HepG2 (cell line): Measurements from ENCODE around the gene ADARB2. TPM values are rescaled to one million over a fixed set of nuclear protein-coding genes. Genes with fewer than 3 reads are reported as not detected.

ENCODE experiments used
- ATAC-seq: fragments of 200-7000 bp; cut with Tn5 transposase; 3 replicates; pipeline ENCODE4 v1.9.1; 2020; ENCODE audit warnings: mild to moderate bottlenecking, moderate library complexity
- BruUV-seq: library from RNA; stranded (reverse); fragments of 400-500 nt; replicated peaks from 2 replicates; lab custom pipeline; 2021; lab: Mats Ljungman, UMichigan
- CTCF ChIA-PET: fragments of 300-600 bp; formaldehyde crosslinking; extraction: SDS; loops from one replicate; lab custom pipeline; 2021; ENCODE audit warnings: low total read pairs, inconsistent platforms, low intra/inter-chr PET ratio; lab: Yijun Ruan, JAX
- POLR2A ChIA-PET: fragments of 350-600 bp; sonication (Branson Sonifier 250); formaldehyde crosslinking; loops from one replicate; lab custom pipeline; 2020; ENCODE audit warnings: antibody characterized with exemption, inconsistent platforms; lab: Yijun Ruan, JAX
- DNase-seq: peaks from one replicate; pipeline ENCODE4 v3.0.0-alpha.2; 2015; ENCODE audit warnings: low spot score
- FAIRE-seq: peaks from 3 replicates; lab custom pipeline; 2011; peaks lifted over from hg19 to GRCh38; lab: Jason Lieb, UNC
- H2AFZ ChIP-seq: one replicate; pipeline ENCODE4 v1.6.1; 2011; ENCODE audit warnings: low read length, inconsistent platforms
- H3K27ac ChIP-seq: fragments of 300-600 bp; 3 replicates; pipeline ENCODE4 v1.8.0; 2011; ENCODE audit warnings: mixed run types, mild to moderate bottlenecking, mixed read lengths, low read length, inconsistent platforms; ENCODE audit not compliant: insufficient read depth; ENCODE audit errors: extremely low read length
- H3K27me3 ChIP-seq, 2 experiments: fragments of 200-600 bp in 1 of 2; 2 replicates in 1 of 2; 3 replicates in 1 of 2; pipeline versions ENCODE4 v1.6.0 to v1.8.0; 2011; ENCODE audit warnings: low read length in 2 of 2, mild to moderate bottlenecking in 2 of 2, moderate library complexity in 2 of 2, inconsistent platforms in 1 of 2; ENCODE audit not compliant: insufficient read depth in 2 of 2, control insufficient read depth in 1 of 2
- H3K36me3 ChIP-seq, 2 experiments: fragments of 200-600 bp in 1 of 2; replicated peaks in 1 of 2; 2 replicates in 1 of 2; 3 replicates in 1 of 2; pipeline versions ENCODE4 v1.5.1 to v1.8.0; 2011; ENCODE audit warnings: low read length in 2 of 2, inconsistent platforms in 1 of 2; ENCODE audit not compliant: insufficient read depth in 2 of 2, control insufficient read depth in 1 of 2
- H3K4me1 ChIP-seq: 2 replicates; pipeline ENCODE4 v1.5.1; 2012; ENCODE audit warnings: low read length, inconsistent platforms; ENCODE audit not compliant: insufficient read depth
- H3K4me2 ChIP-seq: 2 replicates; pipeline ENCODE4 v1.6.0; 2011; ENCODE audit warnings: low read depth, low read length, inconsistent platforms
- H3K4me3 ChIP-seq, 3 experiments: fragments of 200-600 bp in 1 of 3; sonication (generic), shearing (Covaris generic) in 1 of 3; replicated peaks in 1 of 3; 2 replicates each; pipeline ENCODE4 v1.5.1; 2011 to 2016; ENCODE audit warnings: low read length in 3 of 3, inconsistent platforms in 2 of 3, low read depth in 2 of 3, mild to moderate bottlenecking in 2 of 3, control low read depth in 1 of 3, mixed read lengths in 1 of 3; ENCODE audit not compliant: insufficient read depth in 1 of 3
- H3K79me2 ChIP-seq: one replicate; pipeline ENCODE4 v1.6.1; 2011; ENCODE audit warnings: low read length, inconsistent platforms; ENCODE audit not compliant: insufficient read depth
- H3K9ac ChIP-seq: 2 replicates; pipeline ENCODE4 v1.6.0; 2011; ENCODE audit warnings: mild to moderate bottlenecking, low read depth, low read length, inconsistent platforms; ENCODE audit not compliant: insufficient read depth
- H3K9me3 ChIP-seq: 2 replicates; pipeline ENCODE4 v1.5.1; 2012; ENCODE audit warnings: mild to moderate bottlenecking, low read length
- H4K20me1 ChIP-seq: 2 replicates; pipeline ENCODE4 v1.6.0; 2011; ENCODE audit warnings: inconsistent platforms, mild to moderate bottlenecking, low read length, moderate library complexity; ENCODE audit not compliant: insufficient read depth
- FOXP1 ChIP-seq, 2 experiments: fragments of 450-650 bp in 1 of 2; IDR thresholded peaks; 2 replicates each; pipeline ENCODE4 v1.6.1; 2017 to 2018; ENCODE audit warnings: antibody characterized with exemption in 1 of 2
- GZF1 ChIP-seq: sonication (generic); formaldehyde crosslinking; IDR thresholded peaks from 2 replicates; pipeline ENCODE4 v1.5.1; 2020; ENCODE audit warnings: mild to moderate bottlenecking, missing genetic modification reagents
- ISL2 ChIP-seq: sonication (generic); formaldehyde crosslinking; IDR thresholded peaks from 2 replicates; pipeline ENCODE4 v1.5.0; 2020; ENCODE audit warnings: missing genetic modification reagents
- KDM4B ChIP-seq: sonication (generic); formaldehyde crosslinking; IDR thresholded peaks from 2 replicates; pipeline ENCODE4 v1.4.0; 2020; ENCODE audit warnings: missing genetic modification reagents
- PHF8 ChIP-seq: sonication (generic); formaldehyde crosslinking; IDR thresholded peaks from 2 replicates; pipeline ENCODE4 v1.5.0; 2020; ENCODE audit warnings: missing genetic modification reagents
- TRIM24 ChIP-seq: sonication (generic); formaldehyde crosslinking; IDR thresholded peaks from 2 replicates; pipeline ENCODE4 v1.8.0; 2022; ENCODE audit warnings: mild to moderate bottlenecking, missing genetic modification reagents
- ZBTB42 ChIP-seq: sonication (generic); formaldehyde crosslinking; IDR thresholded peaks from 2 replicates; pipeline ENCODE4 v1.5.0; 2020; ENCODE audit warnings: mild to moderate bottlenecking, missing genetic modification reagents
- ZNF782 ChIP-seq: sonication (generic); formaldehyde crosslinking; IDR thresholded peaks from 2 replicates; pipeline ENCODE4 v1.4.0; 2020; ENCODE audit warnings: missing genetic modification reagents, mild to moderate bottlenecking, borderline replicate concordance
- WGBS: methylation state at CpG from one replicate; pipeline ENCODE4 v1.1.6; 2017; ENCODE audit warnings: low lambda C conversion rate; 5-methylcytosine and 5-hydroxymethylcytosine counted together
- in situ Hi-C: cut with HindIII; loops from 2 replicates; pipeline ENCODE4 v1.10.0; 2017; ENCODE audit warnings: low pct_unique_long_range_greater_than_20kb; ENCODE audit not compliant: extremely low pct_ligation_motif_present
- intact Hi-C: fragments of 100-400 bp; cut with micrococcal nuclease; formaldehyde crosslinking; loops from one replicate; pipeline ENCODE4 v1.10.0; 2022; ENCODE audit not compliant: unreplicated experiment
- polyA plus RNA-seq, 8 experiments: library from polyadenylated mRNA; depleted of rRNA in 3 of 8; stranded (reverse) in 7 of 8; unstranded in 1 of 8; fragments of >200 nt; fragmentation: Illumina TruSeq in 4 of 8; extraction: Trizol in 4 of 8; gene quantifications; 2 replicates each; pipeline versions ENCODE4 v1.2.1 to v1.2.3, GENCODE V29; 2011 to 2016; ENCODE audit warnings: low read depth in 4 of 8, missing spikeins in 1 of 8, mixed read lengths in 1 of 8; ENCODE audit not compliant: insufficient read depth in 1 of 8
- total RNA-seq, 5 experiments: library from RNA; depleted of rRNA; stranded (reverse); fragments of >200 nt; fragmentation: Illumina TruSeq; extraction: Trizol; gene quantifications; 2 replicates each; pipeline ENCODE4 v1.2.3, GENCODE V29; 2016; ENCODE audit warnings: low read depth in 1 of 5
- TF ChIP-seq, protein P1 (sequence below): sonication (generic); formaldehyde crosslinking; IDR thresholded peaks from 2 replicates; pipeline ENCODE4 v1.5.1; 2020; ENCODE audit warnings: mild to moderate bottlenecking, missing genetic modification reagents, moderate library complexity

Gene ADARB2
- total and polyA plus RNA-seq, 2 of the 13 experiments (the other 11 are each of a cell fraction or from before 2014, with no cell fraction given): not detected

DNA sequence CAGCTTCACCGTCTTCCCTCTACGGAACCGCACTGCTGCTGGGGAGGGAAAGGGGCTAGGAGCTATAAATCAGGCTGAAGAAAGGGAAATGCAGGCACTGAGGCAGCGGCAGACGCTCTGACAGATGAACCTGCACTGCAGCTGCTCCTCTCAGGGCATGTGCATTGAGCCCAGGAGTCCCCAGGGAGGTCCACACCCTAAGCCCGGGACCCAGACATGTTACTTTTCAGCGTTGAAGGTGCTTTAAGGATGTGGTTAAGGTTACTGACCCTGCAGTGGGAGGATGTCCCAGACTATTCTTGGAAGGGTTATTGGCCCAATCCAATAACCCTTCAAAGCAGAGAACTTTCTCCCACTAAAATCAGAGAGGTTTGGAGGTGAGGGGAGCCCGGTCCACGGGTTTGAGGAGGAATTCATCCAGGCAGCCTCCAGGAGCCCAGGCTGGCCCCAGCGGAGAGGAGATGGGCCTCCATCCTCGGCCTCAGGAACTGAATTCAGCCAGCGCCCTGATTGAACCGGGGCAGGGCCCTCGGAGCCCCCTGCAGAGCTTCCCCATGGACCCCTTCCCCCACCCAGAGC is 75.4 kb downstream of the ADARB2 start:
- Histone ChIP-seq H3K27ac (no peak overlapping the region), H3K9me3 (no peaks in the 10 kb centered on the region), H3K27me3 (peaks cover 5 to 33% of the 10 kb centered on the region in 2 experiments; a peak in 3 of 5 replicates), H4K20me1 (no peaks in the 10 kb centered on the region), H3K4me2 (no peak overlapping the region), H2AFZ (no peak overlapping the region), H3K36me3 (no peaks in the 10 kb centered on the region), H3K4me1 (no peaks in the 10 kb centered on the region), H3K4me3 (no peak overlapping the region), H3K9ac (no peak overlapping the region), H3K79me2 (no peaks in the 10 kb centered on the region)
- intact Hi-C loops (no loop called here), in situ Hi-C loops (no loop called here)
- ATAC-seq (no peak), DNase-seq (no peak), FAIRE-seq (no peak)
- ChIA-PET CTCF (no interaction called here), POLR2A (no interaction called here)
- TF ChIP-seq, protein P1, sequence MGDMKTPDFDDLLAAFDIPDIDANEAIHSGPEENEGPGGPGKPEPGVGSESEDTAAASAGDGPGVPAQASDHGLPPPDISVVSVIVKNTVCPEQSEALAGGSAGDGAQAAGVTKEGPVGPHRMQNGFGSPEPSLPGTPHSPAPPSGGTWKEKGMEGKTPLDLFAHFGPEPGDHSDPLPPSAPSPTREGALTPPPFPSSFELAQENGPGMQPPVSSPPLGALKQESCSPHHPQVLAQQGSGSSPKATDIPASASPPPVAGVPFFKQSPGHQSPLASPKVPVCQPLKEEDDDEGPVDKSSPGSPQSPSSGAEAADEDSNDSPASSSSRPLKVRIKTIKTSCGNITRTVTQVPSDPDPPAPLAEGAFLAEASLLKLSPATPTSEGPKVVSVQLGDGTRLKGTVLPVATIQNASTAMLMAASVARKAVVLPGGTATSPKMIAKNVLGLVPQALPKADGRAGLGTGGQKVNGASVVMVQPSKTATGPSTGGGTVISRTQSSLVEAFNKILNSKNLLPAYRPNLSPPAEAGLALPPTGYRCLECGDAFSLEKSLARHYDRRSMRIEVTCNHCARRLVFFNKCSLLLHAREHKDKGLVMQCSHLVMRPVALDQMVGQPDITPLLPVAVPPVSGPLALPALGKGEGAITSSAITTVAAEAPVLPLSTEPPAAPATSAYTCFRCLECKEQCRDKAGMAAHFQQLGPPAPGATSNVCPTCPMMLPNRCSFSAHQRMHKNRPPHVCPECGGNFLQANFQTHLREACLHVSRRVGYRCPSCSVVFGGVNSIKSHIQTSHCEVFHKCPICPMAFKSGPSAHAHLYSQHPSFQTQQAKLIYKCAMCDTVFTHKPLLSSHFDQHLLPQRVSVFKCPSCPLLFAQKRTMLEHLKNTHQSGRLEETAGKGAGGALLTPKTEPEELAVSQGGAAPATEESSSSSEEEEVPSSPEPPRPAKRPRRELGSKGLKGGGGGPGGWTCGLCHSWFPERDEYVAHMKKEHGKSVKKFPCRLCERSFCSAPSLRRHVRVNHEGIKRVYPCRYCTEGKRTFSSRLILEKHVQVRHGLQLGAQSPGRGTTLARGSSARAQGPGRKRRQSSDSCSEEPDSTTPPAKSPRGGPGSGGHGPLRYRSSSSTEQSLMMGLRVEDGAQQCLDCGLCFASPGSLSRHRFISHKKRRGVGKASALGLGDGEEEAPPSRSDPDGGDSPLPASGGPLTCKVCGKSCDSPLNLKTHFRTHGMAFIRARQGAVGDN (CRISPR knock-in tag): no peak
- no peak for TF ChIP-seq GZF1 (CRISPR knock-in tag)
- no peak for TF ChIP-seq TRIM24
- no peak for TF ChIP-seq ZBTB42 (CRISPR knock-in tag)
- TF ChIP-seq ZNF782 (CRISPR knock-in tag): no peak
- TF ChIP-seq FOXP1 (IDR thresholded peaks at IDR 0.05): no peak
- no peak for TF ChIP-seq FOXP1 (CRISPR knock-in tag; IDR thresholded peaks at IDR 0.05)
- TF ChIP-seq KDM4B (CRISPR knock-in tag): no peak
- TF ChIP-seq PHF8 (CRISPR knock-in tag): no peak
- TF ChIP-seq ISL2 (CRISPR knock-in tag): no peak
- WGBS: 3% methylated on average over 10 of the region's 14 CpGs
- no TSS peak for BruUV-seq
